AG20443 (cell line): ENCODE measurements around the gene GMDS.

Experiments
- DNase-seq: peaks from one replicate; pipeline ENCODE4 v3.0.0; 2012; ENCODE audit warnings: low spot score, mixed read lengths

The GMDS gene

DNA sequence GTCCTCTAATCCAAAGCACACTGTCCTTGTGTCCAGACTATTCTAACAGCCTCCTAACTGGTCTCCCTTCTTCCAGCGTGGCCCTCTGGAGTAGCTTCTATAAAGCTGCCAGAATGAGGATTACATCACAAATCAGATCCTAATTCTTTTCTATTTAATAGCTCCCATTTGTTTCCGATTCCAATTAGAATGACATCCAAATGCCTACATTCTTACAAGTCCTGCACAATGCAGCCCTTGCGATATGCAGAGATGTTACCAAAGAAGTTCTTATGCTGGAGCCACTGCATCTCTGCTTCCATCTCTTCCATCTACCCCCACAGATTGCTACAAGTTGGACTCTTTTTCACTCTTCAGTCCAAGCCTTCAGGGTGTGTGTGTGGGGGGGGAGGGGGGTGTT lies 40.0 kb downstream of the GMDS start:
- DNase-seq: no peak

DNA sequence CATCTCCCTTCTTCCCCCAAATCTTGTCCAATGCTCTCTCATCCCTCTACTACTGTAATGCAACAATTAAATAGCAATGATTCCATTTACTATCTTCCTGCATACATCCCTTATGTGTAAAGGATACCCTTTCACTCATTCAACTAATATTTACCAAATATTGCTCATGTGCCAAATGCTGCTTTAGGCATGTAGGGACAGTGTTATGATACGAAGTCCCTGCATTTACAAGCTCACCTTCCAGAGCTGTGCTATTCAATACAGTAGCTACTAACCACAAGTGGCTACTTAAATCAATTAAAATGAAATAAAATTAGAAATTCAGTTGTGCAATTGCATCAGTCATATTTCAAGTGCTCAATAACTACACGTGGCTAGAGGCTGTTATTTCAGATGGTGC lies 41.1 kb downstream of the GMDS start:
- no peak for DNase-seq

DNA sequence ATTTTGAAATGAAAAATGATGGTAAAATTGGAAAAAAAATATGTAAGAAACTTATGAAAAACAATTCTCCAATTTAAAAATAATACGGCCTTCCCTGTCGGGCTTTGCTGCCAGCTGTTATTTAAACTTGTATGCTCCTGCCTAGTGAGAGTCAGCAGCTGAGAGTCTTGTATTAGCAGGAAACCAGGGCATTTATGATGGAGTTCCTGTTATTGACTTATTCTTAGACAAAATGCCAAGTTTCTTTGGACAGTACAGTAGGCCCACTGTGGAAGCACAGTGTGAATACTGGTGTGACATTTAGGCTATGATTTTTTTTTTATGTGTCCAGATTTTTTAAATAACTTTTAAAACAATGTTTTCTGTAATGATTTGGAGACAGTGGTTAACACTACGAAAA lies 42.1 kb downstream of the GMDS start:
- DNase-seq: no peak

DNA sequence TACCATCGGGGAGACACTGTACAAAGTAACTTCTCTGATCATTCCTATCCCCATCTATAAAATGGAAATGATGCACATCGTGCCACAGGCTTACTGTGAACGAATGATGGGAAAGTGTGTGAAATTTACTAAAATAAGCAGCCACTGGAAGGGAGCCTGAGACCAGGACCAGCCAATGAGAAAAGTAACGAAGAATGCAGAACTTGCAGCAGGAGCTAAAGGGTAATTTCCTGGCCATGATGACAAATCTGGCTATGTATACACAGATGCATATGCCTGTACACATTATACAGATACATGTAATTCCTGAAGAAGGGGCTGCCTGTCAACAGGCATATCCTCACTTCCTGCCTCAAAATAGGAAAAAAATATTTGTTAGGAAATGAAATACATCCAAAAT lies 47.4 kb downstream of the GMDS start:
- no peak for DNase-seq

DNA sequence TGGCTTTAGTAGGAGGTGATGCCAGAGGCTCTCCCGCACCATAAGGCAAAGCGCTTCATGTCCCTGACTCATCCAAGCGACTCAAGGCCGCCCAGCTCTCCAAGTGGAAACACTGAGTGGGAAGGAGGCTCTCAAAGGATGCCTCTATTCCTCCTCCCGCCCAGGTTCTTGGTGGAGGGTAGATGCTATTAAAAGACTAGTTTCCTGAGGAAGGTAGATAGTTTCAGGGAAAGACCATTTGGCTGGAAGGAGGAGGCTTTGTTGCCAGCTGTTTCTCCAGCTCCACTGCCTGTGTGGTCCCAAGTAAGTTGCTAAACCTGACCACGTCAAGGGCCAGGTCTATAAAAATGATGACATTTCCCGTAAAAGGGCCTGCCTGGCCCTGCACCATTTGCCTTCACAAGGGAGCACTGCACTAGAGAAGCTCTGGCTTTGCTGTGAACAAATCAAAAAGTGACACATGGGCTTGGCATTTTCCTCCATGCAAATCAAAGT lies 48.2 kb downstream of the GMDS start:
- DNase-seq: peak; percentile 15

DNA sequence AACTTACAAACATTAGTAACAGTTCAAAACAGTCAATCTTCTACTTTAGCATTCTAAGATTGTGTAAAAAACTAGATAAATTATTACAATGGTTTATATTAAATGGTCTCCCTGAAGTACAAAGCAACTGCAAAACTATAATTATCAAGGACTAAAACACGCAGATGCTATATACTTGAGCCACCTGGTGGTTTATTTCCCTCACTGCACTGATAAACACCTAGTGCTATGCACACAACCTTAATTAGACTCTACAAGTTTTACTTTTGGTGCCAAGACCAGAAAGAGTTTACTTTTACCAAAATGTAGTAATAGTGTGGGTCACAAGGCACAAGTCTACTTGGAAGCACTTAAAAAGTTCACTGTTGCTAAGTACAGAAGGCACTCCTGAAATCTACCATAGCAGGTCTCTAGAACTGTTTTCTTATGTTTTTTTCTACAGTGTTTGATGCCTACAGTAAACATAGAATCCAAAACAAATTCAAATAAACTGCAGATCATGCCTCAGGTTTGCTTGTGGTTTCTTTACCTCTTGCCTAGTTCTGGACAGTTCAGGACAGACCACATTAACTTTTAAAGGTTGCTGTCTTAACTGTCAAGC lies 49.2 kb downstream of the GMDS start:
- peak; percentile 43 for DNase-seq

DNA sequence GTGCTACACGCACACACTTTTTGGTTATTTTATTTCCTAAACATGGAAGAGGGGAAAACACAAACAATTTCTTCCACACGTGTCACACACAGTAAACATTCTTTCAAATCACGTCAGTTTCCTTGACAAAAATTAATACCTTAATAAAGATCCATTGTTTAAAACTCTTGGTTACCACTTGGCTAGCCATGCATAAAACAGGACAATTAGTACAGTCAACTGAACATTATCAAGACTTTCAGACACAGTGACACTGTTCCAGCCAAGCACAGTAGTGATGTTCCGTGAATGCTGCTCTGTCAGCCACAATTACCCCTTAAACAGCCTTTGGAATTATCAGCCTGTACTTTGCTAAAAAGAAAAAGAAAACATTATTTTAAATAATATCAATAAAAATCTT lies 50.8 kb downstream of the GMDS start:
- DNase-seq: no peak

DNA sequence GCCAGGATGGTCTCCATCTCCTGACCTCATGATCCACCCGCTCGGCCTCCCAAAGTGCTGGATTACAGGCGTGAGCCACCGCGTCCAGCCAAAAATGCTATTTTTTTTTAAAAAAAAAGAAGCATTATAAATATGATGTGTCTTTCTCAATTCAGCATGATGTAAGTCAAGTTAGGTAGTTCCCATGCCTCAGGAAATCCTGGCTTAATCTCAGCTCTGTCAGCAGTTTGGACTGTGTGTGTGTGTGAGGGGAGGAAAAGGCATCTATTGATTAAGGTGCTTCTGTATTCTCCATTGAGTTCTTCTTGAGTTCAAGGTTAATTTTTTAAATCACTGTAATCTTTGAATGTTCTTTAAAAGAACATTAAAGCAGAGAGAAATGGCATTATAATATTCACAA lies 51.5 kb downstream of the GMDS start:
- no peak for DNase-seq

DNA sequence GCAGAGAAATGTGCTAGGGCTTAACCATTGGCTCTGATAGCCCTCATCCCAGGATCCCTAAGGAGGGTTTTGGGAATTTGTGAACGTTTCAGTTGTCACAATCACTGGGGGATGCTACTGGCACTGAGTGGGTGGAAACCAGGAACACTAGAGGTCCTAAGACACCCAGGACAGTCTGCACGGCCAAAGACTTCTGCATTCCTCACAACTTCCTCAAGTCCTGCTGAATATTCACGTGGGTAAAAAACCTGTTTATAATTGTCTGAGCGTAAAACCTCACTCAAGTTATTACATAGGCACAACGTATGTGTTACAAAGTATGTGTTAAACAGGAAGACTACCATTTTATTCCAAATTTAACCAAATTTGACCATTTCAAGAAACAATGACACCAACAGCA lies 52.4 kb downstream of the GMDS start:
- DNase-seq: no peak

DNA sequence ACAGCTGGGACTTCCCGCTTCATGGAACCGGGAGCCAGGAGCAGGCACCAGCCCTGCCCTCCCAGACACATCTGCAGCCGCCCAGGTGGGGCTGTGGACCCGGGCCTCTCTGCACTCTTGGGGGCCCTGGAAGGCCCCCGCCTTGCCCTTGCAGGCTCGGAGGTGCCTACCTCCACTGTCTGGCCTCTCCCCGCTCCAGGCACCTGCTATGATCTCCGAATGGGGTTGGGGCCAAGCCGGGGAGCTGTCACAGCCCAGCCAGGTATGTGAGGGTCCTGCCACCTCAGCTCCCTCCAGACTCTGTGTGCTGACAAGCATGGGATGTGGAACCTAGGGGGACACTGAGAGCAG lies 54.0 kb downstream of the GMDS start:
- DNase-seq: no peak

DNA sequence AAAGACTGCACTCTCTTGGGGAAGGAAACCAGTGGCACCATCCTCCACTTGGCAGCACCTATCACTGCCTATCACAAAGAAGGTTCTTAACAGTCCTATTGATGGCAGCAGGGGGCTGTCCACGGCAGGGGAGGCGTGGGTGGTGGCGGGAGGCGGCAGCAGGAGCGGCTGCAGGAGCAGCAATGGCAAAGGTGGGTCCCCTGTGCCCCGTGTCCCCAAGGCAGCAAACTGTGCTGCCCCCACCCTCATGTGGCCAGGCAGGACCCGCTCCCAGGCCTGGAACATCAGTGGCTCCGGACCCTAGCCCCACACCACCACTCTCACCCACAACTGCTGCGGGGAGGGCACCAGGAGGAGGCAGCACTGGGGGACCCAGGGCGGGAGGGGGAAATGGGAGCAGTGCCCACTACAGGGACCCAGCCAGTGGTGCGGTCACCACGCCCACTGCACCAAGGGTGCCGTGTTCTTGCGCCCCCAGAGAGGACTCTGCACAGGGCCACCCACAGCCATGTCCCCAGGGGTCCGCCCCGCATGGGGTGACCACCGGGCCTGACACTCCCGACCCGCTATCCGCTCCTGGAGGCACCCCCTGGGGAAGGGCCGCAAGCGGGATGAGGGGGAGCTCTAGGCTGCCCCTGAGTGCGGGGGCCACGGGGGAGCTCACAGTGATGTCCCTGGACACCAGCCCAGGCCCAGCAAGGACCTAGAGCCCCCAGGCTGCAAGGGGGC lies 54.6 kb downstream of the GMDS start:
- no peak for DNase-seq

DNA sequence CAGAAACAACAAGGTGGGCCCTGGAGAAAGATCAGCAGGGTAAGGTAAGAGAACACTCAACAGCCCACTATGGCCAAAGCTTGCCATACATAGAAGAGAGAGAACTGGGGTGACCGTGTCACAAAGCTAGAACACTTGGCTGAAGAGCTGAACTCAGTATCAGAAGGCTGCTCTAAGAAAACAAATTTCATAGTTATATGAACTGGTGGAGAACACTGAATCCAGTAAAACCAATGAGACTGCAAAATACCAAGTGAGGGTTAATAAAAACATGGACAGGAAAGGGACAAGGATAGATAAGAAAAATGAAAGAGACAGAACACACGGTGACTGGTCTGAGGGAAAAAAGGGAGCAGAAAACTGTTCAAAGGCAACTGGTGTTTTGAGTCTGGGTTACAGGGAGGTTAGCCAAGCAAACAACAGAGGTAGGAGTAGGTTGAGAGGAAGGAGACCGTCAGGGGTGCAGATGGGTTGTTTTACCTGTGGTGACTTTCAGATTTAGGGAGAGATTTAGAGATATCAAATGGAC lies 56.5 kb downstream of the GMDS start:
- DNase-seq: no peak

DNA sequence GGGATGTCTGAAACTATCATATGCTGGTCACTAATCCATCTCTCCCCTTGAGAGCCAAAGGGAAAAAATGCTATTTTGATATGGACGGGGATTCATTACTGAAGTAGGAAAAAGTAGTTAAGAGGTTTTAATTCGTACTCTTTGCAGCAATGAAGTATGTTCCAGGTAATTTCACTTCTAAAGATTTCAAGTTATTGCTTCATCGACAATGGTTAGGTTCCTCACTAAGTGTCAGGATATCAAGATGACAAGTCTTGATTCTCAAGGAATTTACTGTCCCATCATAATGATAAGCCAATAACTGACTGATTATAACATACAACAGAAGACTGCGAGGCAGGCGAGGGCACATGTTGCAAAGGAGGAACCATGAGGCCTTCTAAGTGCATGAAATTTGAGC lies 57.0 kb downstream of the GMDS start:
- no peak for DNase-seq

DNA sequence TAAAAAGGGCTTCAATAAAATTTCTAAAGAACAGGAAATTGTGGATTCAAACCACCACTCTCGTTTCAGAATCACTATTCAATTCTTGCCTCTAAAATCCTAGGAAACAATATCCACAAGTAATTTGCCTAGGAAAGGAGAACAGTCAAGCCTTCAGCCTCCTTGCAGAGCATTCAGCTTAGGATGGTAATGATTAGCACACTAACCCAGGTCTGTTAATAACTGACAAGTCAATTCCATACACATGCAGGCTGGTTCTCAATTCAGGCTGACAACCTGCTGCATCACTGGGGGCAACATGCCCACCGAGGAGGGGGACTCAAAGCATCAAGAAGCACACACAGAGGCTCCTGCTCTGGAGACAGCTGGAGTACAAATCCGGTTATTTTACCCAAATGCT lies 57.6 kb downstream of the GMDS start:
- no peak for DNase-seq

DNA sequence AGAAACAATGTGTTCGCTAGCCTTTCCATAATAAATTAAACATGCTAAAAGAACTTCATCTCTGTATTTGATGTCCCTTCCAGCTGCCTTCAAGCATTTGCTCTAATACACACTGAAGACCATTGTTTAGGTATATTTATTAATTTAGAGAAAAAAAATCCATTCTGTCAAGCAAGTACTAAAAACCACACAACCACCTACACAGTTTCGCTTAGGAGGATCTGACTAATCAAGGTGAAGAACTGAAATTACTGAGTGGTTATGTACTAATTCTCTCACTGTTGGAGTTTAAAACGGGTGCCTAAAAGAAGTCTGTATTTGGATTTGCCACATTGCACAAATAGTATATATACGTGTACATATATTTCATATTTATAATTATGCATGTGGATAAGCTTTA lies 58.9 kb downstream of the GMDS start:
- DNase-seq: no peak

DNA sequence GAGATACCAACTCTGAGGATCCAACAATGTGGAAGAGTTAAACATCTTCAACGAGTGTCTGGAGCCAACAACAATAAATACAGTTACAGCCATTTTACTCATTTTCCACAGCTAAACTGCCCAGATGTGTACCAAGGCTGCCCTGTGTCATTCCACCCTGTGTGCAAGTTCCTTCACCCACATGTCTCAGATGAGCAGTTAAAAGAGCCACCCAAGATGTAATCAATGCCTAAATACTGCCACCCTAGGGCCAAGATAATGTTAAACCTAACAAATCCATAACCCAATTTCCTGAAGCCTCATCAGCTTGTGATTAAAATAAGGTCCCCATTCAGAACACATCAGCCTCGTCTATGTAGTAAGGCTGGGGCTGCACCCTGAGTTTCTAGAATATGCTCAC lies 59.9 kb downstream of the GMDS start:
- DNase-seq: no peak

DNA sequence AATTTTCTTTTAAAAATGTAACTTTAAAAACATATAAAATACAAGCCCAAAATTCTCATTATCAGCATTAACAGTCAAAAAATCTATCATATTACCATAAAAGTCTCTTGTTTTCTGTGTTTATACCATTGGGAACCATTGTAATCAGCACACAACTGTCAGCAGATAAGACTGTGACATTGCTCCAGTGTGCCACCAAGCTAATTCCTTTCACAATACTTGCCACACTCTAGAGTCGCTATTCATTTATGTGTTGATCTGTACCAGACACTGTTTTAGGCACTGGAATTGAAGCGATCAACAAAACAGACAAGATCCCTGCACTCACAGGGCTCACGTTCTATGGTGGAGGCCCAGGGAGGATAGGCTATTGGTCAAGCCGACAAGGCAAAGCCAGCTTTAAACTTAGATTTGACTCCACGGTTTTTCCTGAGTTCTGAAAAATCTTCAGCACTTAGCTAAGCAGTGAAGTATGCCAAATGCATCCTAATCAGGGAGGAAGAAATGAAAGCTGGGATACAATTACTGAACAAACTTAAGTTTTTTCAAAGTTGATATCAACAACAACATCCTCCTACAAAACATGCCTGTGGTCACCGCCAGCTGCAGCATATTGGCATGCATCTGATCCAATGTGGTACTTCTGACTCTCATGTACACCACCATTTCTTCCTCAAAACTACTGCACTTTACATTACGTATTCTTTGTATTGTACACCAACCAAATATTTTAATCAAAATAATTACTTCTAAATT lies 60.5 kb downstream of the GMDS start:
- no peak for DNase-seq

DNA sequence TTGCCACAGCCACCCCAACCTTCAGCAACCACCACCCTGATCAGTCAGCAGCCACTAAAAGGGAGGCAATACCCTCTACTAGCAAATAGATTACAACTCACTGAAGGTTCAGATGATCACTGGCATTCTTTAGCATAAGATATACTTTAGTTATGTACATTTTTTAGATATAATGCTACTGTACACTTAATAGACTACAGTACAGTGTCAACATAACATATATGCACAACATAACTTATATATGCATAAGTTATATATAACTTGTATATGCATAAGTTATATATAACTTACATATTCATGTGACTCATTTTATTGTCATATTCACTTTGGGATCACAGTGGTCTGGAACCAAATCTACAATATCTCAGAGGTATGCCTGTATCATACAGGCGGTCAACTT lies 61.7 kb downstream of the GMDS start:
- no peak for DNase-seq

DNA sequence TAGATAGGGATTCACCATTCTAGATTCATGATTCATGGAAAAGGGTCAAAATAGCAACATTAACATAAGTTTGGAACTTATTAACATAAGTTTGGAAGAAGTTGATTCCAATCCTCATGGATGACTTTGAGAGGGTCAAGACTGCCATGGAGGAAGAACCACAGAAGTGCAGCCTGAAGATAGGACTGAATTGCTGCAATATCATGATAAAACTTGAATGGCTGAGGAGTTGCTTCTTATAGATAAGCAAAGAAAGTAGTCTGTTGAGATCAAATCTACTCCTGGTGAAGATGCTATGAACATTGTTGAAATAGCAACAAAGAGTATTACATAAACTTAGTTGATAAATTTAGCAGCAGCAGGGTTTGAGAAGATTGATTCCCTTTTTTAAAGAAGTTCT lies 62.2 kb downstream of the GMDS start:
- no peak for DNase-seq

DNA sequence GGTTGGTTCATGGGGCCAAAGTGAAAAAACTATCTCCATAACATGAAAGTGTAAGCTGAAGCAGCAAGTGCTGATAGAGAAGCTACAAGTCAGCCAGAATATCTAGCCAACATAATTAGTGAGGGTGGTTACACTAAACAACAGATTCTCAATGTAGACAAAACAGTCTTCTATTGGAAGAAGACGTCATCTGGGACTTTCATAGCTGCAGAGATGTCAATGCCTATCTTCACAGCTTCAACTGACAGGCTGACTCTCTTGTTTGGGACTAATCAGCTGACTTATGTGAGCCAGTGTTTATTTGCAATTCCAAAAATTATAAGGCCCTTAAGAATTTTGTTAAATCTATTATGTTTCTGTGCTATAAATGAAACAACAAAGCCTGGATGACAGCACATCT lies 63.2 kb downstream of the GMDS start:
- DNase-seq: no peak

DNA sequence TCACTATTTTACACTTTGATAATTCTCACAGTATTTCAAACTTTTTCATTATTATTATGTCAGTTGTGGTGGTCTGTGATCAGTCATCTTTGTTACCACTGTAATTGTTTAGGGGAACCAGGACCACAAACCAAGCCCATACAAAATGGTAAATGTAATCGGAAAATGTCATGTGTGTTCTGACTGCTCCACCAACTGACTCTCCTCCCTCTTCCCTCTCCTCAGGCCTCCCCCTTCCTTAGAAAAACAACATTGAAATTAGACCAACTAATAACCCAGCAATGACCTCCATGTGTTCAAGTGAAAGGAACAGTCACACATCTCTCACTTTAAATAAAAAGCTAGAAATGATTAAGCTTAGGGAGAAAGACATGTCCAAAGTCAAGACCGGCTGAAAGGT lies 63.8 kb downstream of the GMDS start:
- no peak for DNase-seq

DNA sequence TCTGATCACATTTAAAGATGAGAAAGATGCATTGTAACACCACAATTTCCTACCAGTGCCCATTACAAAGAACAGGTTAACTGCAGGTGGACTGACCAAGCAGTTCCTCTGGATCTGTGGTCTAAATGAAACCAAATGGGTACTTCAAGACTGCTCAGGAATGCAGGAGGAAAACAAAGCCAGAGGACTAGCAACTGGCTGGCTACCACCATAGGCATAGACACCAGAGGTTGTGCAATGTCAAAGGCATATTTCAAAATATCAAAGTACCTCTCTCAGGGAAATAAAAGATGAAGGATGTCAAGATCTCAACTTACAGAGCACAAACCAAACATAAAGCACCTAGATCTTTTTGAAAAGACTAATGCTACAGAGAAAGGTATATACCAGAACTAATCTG lies 65.5 kb downstream of the GMDS start:
- DNase-seq: peak; percentile 52

DNA sequence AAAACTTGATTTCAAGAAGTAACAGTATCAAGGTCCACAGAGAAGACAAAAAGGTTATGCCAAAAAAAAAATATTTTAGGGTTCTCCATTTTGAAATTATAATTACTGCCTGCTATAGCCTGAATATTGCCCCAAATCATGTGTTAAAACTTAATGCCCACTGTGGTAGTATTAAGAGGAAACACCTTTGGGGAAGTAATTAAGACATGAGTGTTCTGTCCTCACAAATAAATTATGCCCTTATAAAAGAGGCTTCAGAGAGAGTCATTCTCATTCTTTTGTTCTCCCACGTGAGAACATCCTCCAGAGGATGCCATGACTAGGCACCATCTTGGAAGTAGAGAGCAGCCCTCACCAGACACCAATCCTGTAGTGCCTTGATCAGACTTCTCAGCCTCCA lies 66.2 kb downstream of the GMDS start:
- no peak for DNase-seq
